Stomach smooth muscle (tissue), 2 donors: ENCODE data around the gene ITPR3.

Experiments
- H3K27ac ChIP-seq: one replicate; pipeline ENCODE4 v1.7.0; 2013; ENCODE audit warnings: mild to moderate bottlenecking, low read length, inconsistent platforms
- H3K27me3 ChIP-seq, 2 donors: one replicate each; pipeline ENCODE4 v1.7.0; 2013; ENCODE audit warnings: low read length in 2 of 2; ENCODE audit not compliant: insufficient read depth in 2 of 2, control insufficient read depth in 1 of 2
- H3K36me3 ChIP-seq, 2 donors: one replicate each; pipeline ENCODE4 v1.7.0; 2013; ENCODE audit warnings: low read length in 2 of 2; ENCODE audit not compliant: control insufficient read depth in 2 of 2, insufficient read depth in 2 of 2
- H3K4me1 ChIP-seq: one replicate; pipeline ENCODE4 v1.7.0; 2013; ENCODE audit warnings: low read length; ENCODE audit not compliant: control insufficient read depth, insufficient read depth
- H3K4me3 ChIP-seq, 2 donors: one replicate each; pipeline ENCODE4 v1.7.0; 2013; ENCODE audit warnings: low read length in 2 of 2
- H3K9ac ChIP-seq, 2 donors: one replicate each; pipeline ENCODE4 v1.7.0; 2013; ENCODE audit warnings: low read length in 2 of 2, mild to moderate bottlenecking in 1 of 2
- H3K9me3 ChIP-seq, 2 donors: one replicate each; pipeline ENCODE4 v1.7.0; 2013; ENCODE audit warnings: low read length in 2 of 2; ENCODE audit not compliant: control insufficient read depth in 2 of 2
- donor health status: healthy.
- donor health status: Pancreatic carcinoma.

Gene ITPR3

GRCh38 chr6:33620856-33621710 is at the start of gene ITPR3:
ITPR3 (plus strand) TSS chr6:33621322; CDS start chr6:33621603, 281 bp downstream.
- Histone ChIP-seq H3K9ac (peak within 1 kb of the TSS; percentile 51 to 66), H3K4me3 (peak within 1 kb of the TSS; percentile 74 to 77), H3K36me3 (no peaks in the 10 kb centered on the region), H3K4me1 (peaks cover 27% of the 10 kb centered on the region), H3K27ac (peak within 1 kb of the TSS; percentile 58), H3K9me3 (no peaks in the 10 kb centered on the region), H3K27me3 (peaks cover 28% of the 10 kb centered on the region in 2 donors)

- no peaks in the 10 kb centered on the region for H3K27me3 ChIP-seq
- H3K36me3 ChIP-seq = peaks cover 11 to 19% of the 10 kb centered on the region in 2 donors
- peaks cover 11% of the 10 kb centered on the region for H3K4me1 ChIP-seq
- peak overlapping the region; percentile 85 for H3K27ac ChIP-seq
- H3K4me3 ChIP-seq = peak overlapping the region; percentile 69 to 90
- no peaks in the 10 kb centered on the region for H3K9me3 ChIP-seq
- peak overlapping the region; percentile 85 to 90 for H3K9ac ChIP-seq
Measured at GRCh38 chr6:33571637-33572316, 49.3 kb upstream of the ITPR3 start.

- H3K9ac ChIP-seq = no peak overlapping the region
- peaks cover 11 to 19% of the 10 kb centered on the region in 2 donors for H3K36me3 ChIP-seq
- no peaks in the 10 kb centered on the region for H3K27me3 ChIP-seq
- peaks cover 33% of the 10 kb centered on the region for H3K4me1 ChIP-seq
- H3K27ac ChIP-seq = no peak overlapping the region
- no peaks in the 10 kb centered on the region for H3K9me3 ChIP-seq
- no peak overlapping the region for H3K4me3 ChIP-seq
Measured at GRCh38 chr6:33575211-33575610, 45.9 kb upstream of the ITPR3 start.

- peak overlapping the region; percentile 11 for H3K27ac ChIP-seq
- peaks cover 11 to 19% of the 10 kb centered on the region in 2 donors for H3K36me3 ChIP-seq
- H3K4me3 ChIP-seq = no peak overlapping the region
- no peaks in the 10 kb centered on the region for H3K27me3 ChIP-seq
- peaks cover 27% of the 10 kb centered on the region for H3K4me1 ChIP-seq
- H3K9ac ChIP-seq = no peak overlapping the region
- no peaks in the 10 kb centered on the region for H3K9me3 ChIP-seq
Measured at GRCh38 chr6:33576668-33577067, 44.5 kb upstream of the ITPR3 start.

- H3K4me3 ChIP-seq = no peak overlapping the region
- H3K27ac ChIP-seq = no peak overlapping the region
Measured at GRCh38 chr6:33577106-33577535, 44.0 kb upstream of the ITPR3 start.

GRCh38 chr6:33577718-33578117 is 43.4 kb upstream of the ITPR3 start:
- no peak overlapping the region for H3K4me3 ChIP-seq
- no peak overlapping the region for H3K9ac ChIP-seq
- H3K27me3 ChIP-seq = no peaks in the 10 kb centered on the region
- H3K9me3 ChIP-seq = no peaks in the 10 kb centered on the region
- peaks cover 25% of the 10 kb centered on the region for H3K4me1 ChIP-seq
- H3K36me3 ChIP-seq = peaks cover 11 to 19% of the 10 kb centered on the region in 2 donors
- H3K27ac ChIP-seq = no peak overlapping the region

More at GRCh38 chr6:33577106-33577535, 44.0 kb upstream of the ITPR3 start:
- Histone ChIP-seq H3K9me3 (no peaks in the 10 kb centered on the region), H3K9ac (no peak overlapping the region), H3K36me3 (peaks cover 11 to 19% of the 10 kb centered on the region in 2 donors), H3K27me3 (no peaks in the 10 kb centered on the region), H3K4me1 (peaks cover 25% of the 10 kb centered on the region)

- no peaks in the 10 kb centered on the region for H3K27me3 ChIP-seq
- peaks cover 11 to 19% of the 10 kb centered on the region in 2 donors for H3K36me3 ChIP-seq
- no peak overlapping the region for H3K9ac ChIP-seq
- no peak overlapping the region for H3K27ac ChIP-seq
- H3K9me3 ChIP-seq = no peaks in the 10 kb centered on the region
- no peak overlapping the region for H3K4me3 ChIP-seq
- peaks cover 25% of the 10 kb centered on the region for H3K4me1 ChIP-seq
Measured at GRCh38 chr6:33578164-33578563, 43.0 kb upstream of the ITPR3 start.

GRCh38 chr6:33578588-33579011 is 42.5 kb upstream of the ITPR3 start:
- H3K27ac ChIP-seq = no peak overlapping the region
- peaks cover 25% of the 10 kb centered on the region for H3K4me1 ChIP-seq
- H3K9ac ChIP-seq = no peak overlapping the region
- H3K9me3 ChIP-seq = no peaks in the 10 kb centered on the region
- no peaks in the 10 kb centered on the region for H3K27me3 ChIP-seq
- H3K36me3 ChIP-seq = peaks cover 11 to 19% of the 10 kb centered on the region in 2 donors
- peak overlapping the region; percentile 85 to 90 for H3K4me3 ChIP-seq

- Histone ChIP-seq H3K27ac (peak within 1 kb of the TSS; percentile 62), H3K9ac (peak within 1 kb of the TSS; percentile 93 to 94), H3K36me3 (peaks cover 2 to 7% of the 10 kb centered on the region in 2 donors), H3K4me3 (peak within 1 kb of the TSS; percentile 85 to 90), H3K4me1 (peaks cover 25% of the 10 kb centered on the region), H3K9me3 (no peaks in the 10 kb centered on the region), H3K27me3 (no peaks in the 10 kb centered on the region)
Measured at GRCh38 chr6:33579828-33580714, 41.1 kb upstream of the ITPR3 start, which contains the start of gene BAK1. BAK1 (minus strand) TSS chr6:33580276; CDS start chr6:33577604, 2,672 bp downstream.

- Histone ChIP-seq H3K36me3 (no peaks in the 10 kb centered on the region), H3K4me3 (no peak overlapping the region), H3K9me3 (no peaks in the 10 kb centered on the region), H3K27ac (no peak overlapping the region), H3K27me3 (no peaks in the 10 kb centered on the region), H3K4me1 (peaks cover 31% of the 10 kb centered on the region), H3K9ac (no peak overlapping the region)
Measured at GRCh38 chr6:33581186-33581585, 39.9 kb upstream of the ITPR3 start.
